ENCODE results near the gene BMP5.

Gene BMP5

GRCh38 chr6:55818482-55818881, 56.9 kb downstream of the BMP5 start:
- H3K4me3 ChIP-seq (ENCODE audit: low read length) = no peak overlapping the region
- no peak for DNase-seq (ENCODE audit: low read depth)
- no peak for TF ChIP-seq CTCF (conservative IDR thresholded peaks at IDR 0.05; ENCODE audit: low read depth, low read length)

- DNase-seq (ENCODE audit: low read depth) = no peak
- no peak for TF ChIP-seq CTCF (conservative IDR thresholded peaks at IDR 0.05; ENCODE audit: low read depth, low read length)
- H3K4me3 ChIP-seq (ENCODE audit: low read length) = no peak overlapping the region
These were observed 62.9 kb downstream of the BMP5 start for GRCh38 chr6:55812509-55812908.

- DNase-seq (ENCODE audit: low read depth) = no peak
- no peak for TF ChIP-seq CTCF (conservative IDR thresholded peaks at IDR 0.05; ENCODE audit: low read depth, low read length)
- no peak overlapping the region for H3K4me3 ChIP-seq (ENCODE audit: low read length)
These were observed 64.3 kb downstream of the BMP5 start for GRCh38 chr6:55811074-55811473.

- TF ChIP-seq CTCF (conservative IDR thresholded peaks at IDR 0.05; ENCODE audit: low read depth, low read length) = no peak
- no peak for DNase-seq (ENCODE audit: low read depth)
- no peak overlapping the region for H3K4me3 ChIP-seq (ENCODE audit: low read length)
These were observed 73.1 kb downstream of the BMP5 start for GRCh38 chr6:55802259-55802658.

GRCh38 chr6:55798571-55798970, 76.8 kb downstream of the BMP5 start:
- DNase-seq (ENCODE audit: low read depth) = no peak

GRCh38 chr6:55794136-55794812, 81.1 kb downstream of the BMP5 start:
- no peak overlapping the region for H3K4me3 ChIP-seq (ENCODE audit: low read length)
- DNase-seq (ENCODE audit: low read depth) = no peak
- no peak for TF ChIP-seq CTCF (conservative IDR thresholded peaks at IDR 0.05; ENCODE audit: low read depth, low read length)

More at GRCh38 chr6:55798571-55798970, 76.8 kb downstream of the BMP5 start:
- no peak overlapping the region for H3K4me3 ChIP-seq (ENCODE audit: low read length)
- no peak for TF ChIP-seq CTCF (conservative IDR thresholded peaks at IDR 0.05; ENCODE audit: low read depth, low read length)

- H3K4me3 ChIP-seq (ENCODE audit: low read length) = no peak overlapping the region
- DNase-seq (ENCODE audit: low read depth) = no peak
- TF ChIP-seq CTCF (conservative IDR thresholded peaks at IDR 0.05; ENCODE audit: low read depth, low read length) = no peak
These were observed 90.1 kb downstream of the BMP5 start for GRCh38 chr6:55785273-55785672.
